GM12878 (cell line): Measurements from ENCODE around the gene PANK1. TPM values are rescaled to one million over a fixed set of nuclear protein-coding genes. Genes with fewer than 3 reads are reported as not detected.

Experiments used
- BCLAF1 ChIP-seq: fragments of 450-650 bp; IDR thresholded peaks from 2 replicates; pipeline ENCODE4 v1.6.1; 2017; ENCODE audit warnings: antibody characterized with exemption, mild to moderate bottlenecking, moderate library complexity
- CBX3 ChIP-seq: fragments of 200-600 bp; sonication (generic); IDR thresholded peaks from 2 replicates; pipeline ENCODE4 v1.6.1; 2016; ENCODE audit warnings: low read depth, borderline replicate concordance
- CREB1 ChIP-seq: IDR thresholded peaks from 2 replicates; pipeline ENCODE4 v1.6.1; 2012; ENCODE audit warnings: low read depth, mild to moderate bottlenecking, inconsistent platforms
- ELK1 ChIP-seq: IDR thresholded peaks from 2 replicates; pipeline ENCODE4 v1.6.1; 2012; ENCODE audit warnings: low read depth, low read length, improper control_type of control experiment
- ESRRA ChIP-seq: IDR thresholded peaks from 2 replicates; pipeline ENCODE4 v1.6.1; 2012; ENCODE audit warnings: mild to moderate bottlenecking, low read length, improper control_type of control experiment
- JUNB ChIP-seq: IDR thresholded peaks from 2 replicates; pipeline ENCODE4 v1.6.1; 2016; ENCODE audit warnings: antibody characterized with exemption, mild to moderate bottlenecking
- MTA3 ChIP-seq: IDR thresholded peaks from 2 replicates; pipeline ENCODE4 v1.6.1; 2012; ENCODE audit warnings: low read length, inconsistent platforms, borderline replicate concordance
- NFYA ChIP-seq: IDR thresholded peaks from 2 replicates; pipeline ENCODE4 v1.6.1; 2011; ENCODE audit warnings: low read depth, mild to moderate bottlenecking, low read length, improper control_type of control experiment, borderline replicate concordance
- NR2C2 ChIP-seq: IDR thresholded peaks from 2 replicates; pipeline ENCODE4 v1.6.1; 2011; ENCODE audit warnings: borderline replicate concordance, low read depth; ENCODE audit not compliant: control insufficient read depth, insufficient read length
- PAX8 ChIP-seq: fragments of 450-650 bp; IDR thresholded peaks from 2 replicates; pipeline ENCODE4 v1.6.1; 2017; ENCODE audit warnings: mild to moderate bottlenecking, moderate library complexity
- RAD21 ChIP-seq: IDR thresholded peaks from 2 replicates; pipeline ENCODE4 v1.6.1; 2011; ENCODE audit warnings: mild to moderate bottlenecking, low read depth, low read length, moderate library complexity; ENCODE audit not compliant: insufficient read depth
- RBBP5 ChIP-seq: fragments of 200-600 bp; sonication (generic); conservative IDR thresholded peaks from 2 replicates; pipeline ENCODE4 v1.6.1; 2016
- SIN3A ChIP-seq: IDR thresholded peaks from 2 replicates; pipeline ENCODE4 v1.6.1; 2012; ENCODE audit warnings: low read depth, low read length, improper control_type of control experiment
- TAF1 ChIP-seq: IDR thresholded peaks from 2 replicates; pipeline ENCODE4 v1.6.1; 2011; ENCODE audit warnings: mild to moderate bottlenecking, low read depth, low read length, borderline replicate concordance
- TARDBP ChIP-seq: IDR thresholded peaks from 2 replicates; pipeline ENCODE4 v1.6.1; 2016; ENCODE audit warnings: borderline replicate concordance
- TCF3 ChIP-seq: IDR thresholded peaks from 2 replicates; pipeline ENCODE4 v1.6.1; 2012; ENCODE audit warnings: low read depth, mild to moderate bottlenecking, low read length, borderline replicate concordance; ENCODE audit not compliant: insufficient read depth
- USF1 ChIP-seq: IDR thresholded peaks from 2 replicates; pipeline ENCODE4 v1.6.1; 2011; ENCODE audit warnings: borderline replicate concordance, low read depth, mild to moderate bottlenecking, moderate library complexity, mixed read lengths, low read length; ENCODE audit not compliant: insufficient read depth; ENCODE audit errors: extremely low read length
- ZBED1 ChIP-seq: IDR thresholded peaks from 2 replicates; pipeline ENCODE4 v1.6.1; 2016; ENCODE audit warnings: borderline replicate concordance
- ZBTB40 ChIP-seq: fragments of 450-650 bp; IDR thresholded peaks from 2 replicates; pipeline ENCODE4 v1.6.1; 2016; ENCODE audit warnings: mild to moderate bottlenecking, moderate library complexity, borderline replicate concordance
- polyA plus RNA-seq, 11 experiments: library from polyadenylated mRNA; depleted of rRNA in 4 of 11; unstranded in 6 of 11; stranded (reverse) in 5 of 11; fragments of >200 nt; fragmentation: Nextera tagmentation in 4 of 11; fragmentation: Illumina TruSeq in 1 of 11; extraction: Ambion mirVana in 4 of 11; extraction: Trizol in 1 of 11; gene quantifications; 1 replicate in 1 of 11; 2 replicates in 10 of 11; pipeline versions ENCODE4 v1.2.1 to v1.2.3, GENCODE V29; 2011 to 2016; ENCODE audit warnings: inconsistent platforms in 2 of 11, missing spikeins in 2 of 11, low read depth in 1 of 11
- total RNA-seq, 4 experiments: library from RNA; depleted of rRNA in 3 of 4; stranded (reverse); fragments of >200 nt in 3 of 4; fragmentation: Illumina TruSeq in 1 of 4; extraction: Trizol in 1 of 4; gene quantifications; 2 replicates each; pipeline versions ENCODE4 v1.2.1 to v1.2.3, GENCODE V29; 2013 to 2021

Gene PANK1
- total and polyA plus RNA-seq, 10 of the 15 experiments (the other 5 are each of a cell fraction or from before 2014, with no cell fraction given), result 1.9 to 10.6 (median 5.8) TPM

- no peak for TF ChIP-seq ZBTB40
- no peak for TF ChIP-seq RBBP5
- TF ChIP-seq USF1, result no peak
- TF ChIP-seq TCF3, result 0 out of 2 replicates have a peak, but pooled peaks have one; percentile 21
- peak; percentile 91 for TF ChIP-seq MTA3
- TF ChIP-seq CBX3, result no peak
- TF ChIP-seq TAF1, result no peak
- no peak for TF ChIP-seq NFYA
- TF ChIP-seq JUNB, result peak; percentile 79
- no peak for TF ChIP-seq PAX8
- TF ChIP-seq NR2C2, result no peak
- no peak for TF ChIP-seq RAD21
- no peak for TF ChIP-seq SIN3A
- no peak for TF ChIP-seq ELK1
- no peak for TF ChIP-seq ESRRA
- no peak for TF ChIP-seq BCLAF1
- TF ChIP-seq CREB1, result peak; percentile 54; the same call in 1 of the 2 replicates
- TF ChIP-seq TARDBP, result no peak
- peak; percentile 93 for TF ChIP-seq ZBED1
Observed at GRCh38 chr10:89653410-89653869, 8.4 kb upstream of the PANK1 start (continued).
